GM18867 (cell line): ENCODE measurements around the gene HSPH1.

ENCODE experiments used
- ATAC-seq: cut with Tn5 transposase; IDR thresholded peaks from one replicate; pipeline ENCODE4 v1.9.1; 2021; ENCODE audit warnings: mild to moderate bottlenecking, moderate library complexity; ENCODE audit not compliant: unreplicated experiment

Gene HSPH1

DNA sequence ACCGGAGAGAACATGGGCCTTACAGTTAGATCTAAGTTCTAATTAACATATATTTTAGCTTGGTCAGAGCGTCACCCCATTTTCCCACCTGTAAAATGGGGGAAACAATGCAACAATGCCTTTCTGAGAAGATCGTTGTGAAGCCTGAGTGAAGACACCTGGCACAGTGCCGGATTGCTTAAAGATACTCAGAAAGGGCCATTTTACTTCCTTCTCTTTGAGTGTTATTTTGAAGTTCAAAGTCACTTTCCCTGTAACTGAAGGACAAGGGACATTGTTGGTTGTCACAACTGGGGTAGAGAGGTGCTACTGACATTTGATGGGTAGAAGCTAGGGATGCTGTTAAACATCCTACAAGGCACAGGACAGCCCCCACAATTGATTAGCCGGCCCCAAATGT lies 28.1 kb downstream of the HSPH1 start:
- ATAC-seq, result no peak

DNA sequence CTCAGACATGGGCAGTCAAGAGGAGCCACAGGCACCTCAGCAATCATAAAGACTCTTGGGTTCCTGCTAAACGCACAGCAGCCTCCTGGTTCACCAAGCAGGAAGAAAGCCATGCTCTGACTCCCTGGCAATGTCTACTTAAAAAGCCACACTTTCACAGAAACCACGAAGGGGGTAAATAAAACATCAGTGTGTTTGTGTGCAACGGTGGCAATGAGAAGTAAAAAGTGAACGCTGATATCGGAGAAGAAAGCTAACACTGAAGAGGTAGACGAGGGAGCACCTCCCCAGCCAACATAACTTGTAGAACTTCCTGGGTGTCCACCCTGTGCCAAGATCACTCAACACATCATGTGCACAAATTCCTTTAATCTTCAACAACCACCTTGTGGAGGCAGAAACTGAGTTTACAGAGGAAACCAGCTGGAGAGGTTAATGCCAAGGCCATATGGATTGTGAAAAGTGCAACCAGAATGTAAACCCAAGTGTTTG lies 30.2 kb downstream of the HSPH1 start:
- no peak for ATAC-seq

- no peak for ATAC-seq
Measured at GRCh38 chr13:31129419-31129818, 32.3 kb downstream of the HSPH1 start.

- ATAC-seq, result no peak
Measured at GRCh38 chr13:31124204-31124603, 37.5 kb downstream of the HSPH1 start.

- ATAC-seq, result no peak
Measured at GRCh38 chr13:31122544-31123260, 39.0 kb downstream of the HSPH1 start.

- no peak for ATAC-seq
Measured at GRCh38 chr13:31122143-31122542, 39.6 kb downstream of the HSPH1 start.

GRCh38 chr13:31121379-31122140 lies 40.1 kb downstream of the HSPH1 start:
- ATAC-seq, result no peak

- ATAC-seq, result no peak
Measured at GRCh38 chr13:31119966-31120700, 41.6 kb downstream of the HSPH1 start.

GRCh38 chr13:31119526-31119925 lies 42.2 kb downstream of the HSPH1 start:
- no peak for ATAC-seq

DNA sequence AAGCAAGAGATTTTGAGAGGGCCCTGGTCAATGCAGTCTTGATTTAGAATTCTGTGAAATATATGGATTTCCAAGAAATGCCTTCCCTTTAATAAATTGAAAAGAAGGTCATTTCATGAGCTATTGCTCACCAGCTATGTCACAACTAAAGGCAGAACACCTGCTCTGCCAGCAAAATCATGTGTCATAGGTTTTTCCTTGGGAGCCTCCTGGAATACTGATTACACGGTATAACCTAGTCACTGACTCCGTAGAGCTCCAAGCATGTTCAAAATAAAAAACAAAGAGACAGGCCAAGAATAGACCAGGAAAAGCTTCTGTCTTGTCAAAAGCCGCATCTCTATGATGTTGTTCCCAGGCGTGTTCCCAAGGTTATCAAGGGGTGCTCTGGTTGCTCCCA lies 45.5 kb downstream of the HSPH1 start:
- no peak for ATAC-seq

GRCh38 chr13:31115616-31116015 lies 46.1 kb downstream of the HSPH1 start:
- ATAC-seq, result no peak

GRCh38 chr13:31114641-31115040 lies 47.1 kb downstream of the HSPH1 start:
- ATAC-seq, result no peak

DNA sequence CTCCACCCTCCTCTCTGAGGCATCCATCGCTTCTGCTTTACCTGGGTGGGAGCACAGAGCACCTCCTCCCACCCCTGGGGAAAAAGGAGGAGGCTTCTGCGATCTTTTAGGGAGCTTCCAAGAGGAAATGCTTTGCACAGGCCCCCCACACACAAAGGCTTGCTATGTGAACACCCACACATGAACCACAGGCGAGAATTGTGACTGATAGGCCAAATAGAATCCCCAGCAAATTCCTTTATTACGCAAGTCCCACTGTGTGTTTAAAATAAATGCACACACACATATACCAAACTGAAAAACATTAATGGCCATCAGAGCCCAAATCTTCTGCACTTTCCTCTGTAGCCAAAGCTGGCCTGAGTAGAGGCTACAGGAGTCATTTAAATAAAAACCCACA lies 50.6 kb downstream of the HSPH1 start:
- no peak for ATAC-seq

GRCh38 chr13:31110617-31111016 lies 51.1 kb downstream of the HSPH1 start:
- ATAC-seq, result no peak

- no peak for ATAC-seq
Measured at GRCh38 chr13:31110169-31110568, 51.5 kb downstream of the HSPH1 start.

DNA sequence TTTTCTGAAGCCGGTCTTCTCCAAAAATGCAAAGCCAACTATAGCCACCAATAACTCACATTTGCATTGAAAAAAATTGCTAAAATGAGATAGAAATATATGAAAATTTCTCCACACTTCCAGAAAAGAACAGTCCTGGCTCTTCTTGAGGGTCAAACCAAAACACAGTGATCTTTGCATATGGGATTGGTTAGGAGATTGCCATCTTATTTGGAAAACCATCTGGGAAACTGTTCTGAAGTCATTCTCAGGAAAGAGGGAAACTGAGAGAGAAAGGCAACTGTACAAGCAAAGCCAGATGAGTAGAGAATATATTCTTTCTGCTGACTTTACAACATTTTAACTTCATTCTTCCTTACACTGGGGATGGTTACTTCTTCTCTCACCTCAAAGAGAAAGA lies 54.6 kb downstream of the HSPH1 start:
- ATAC-seq, result no peak

- no peak for ATAC-seq
Measured at GRCh38 chr13:31105856-31106255, 55.8 kb downstream of the HSPH1 start.

DNA sequence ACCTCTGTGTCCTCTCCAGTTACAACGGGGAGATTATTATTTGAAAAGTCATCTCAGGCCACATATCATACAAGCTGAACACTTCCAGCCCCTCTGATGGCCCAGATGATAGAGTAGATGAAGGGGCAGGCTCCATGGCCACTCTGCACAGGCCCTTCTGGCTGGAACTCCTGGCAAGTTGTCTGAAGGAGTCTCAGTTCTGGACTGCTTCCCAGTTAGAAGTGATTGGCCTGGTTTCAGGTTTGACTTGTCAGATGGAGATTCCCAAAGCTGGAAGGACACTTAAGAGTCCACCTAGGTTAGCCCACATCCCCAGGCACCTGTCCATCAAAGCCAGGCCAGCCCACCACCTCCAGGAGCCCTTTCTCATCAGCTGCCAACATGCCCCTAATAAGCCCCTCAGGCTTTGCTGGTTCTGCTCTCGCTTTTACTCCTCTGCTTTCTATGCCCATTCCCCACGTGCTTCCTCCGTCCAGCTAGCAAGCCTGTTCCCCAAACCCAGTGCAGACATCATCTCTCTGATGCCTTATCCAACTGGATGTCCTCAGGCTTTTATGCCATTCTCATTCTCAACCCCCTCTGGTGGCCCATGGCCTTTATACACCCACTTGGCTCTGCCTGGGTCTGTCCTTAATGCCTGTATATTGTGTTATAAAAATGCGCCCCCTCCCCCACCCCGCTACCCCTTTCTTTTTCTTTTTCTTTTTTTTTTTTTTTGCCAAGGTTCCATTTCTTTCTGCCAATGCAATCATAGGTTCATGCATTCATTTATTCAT lies 56.5 kb downstream of the HSPH1 start:
- no peak for ATAC-seq

DNA sequence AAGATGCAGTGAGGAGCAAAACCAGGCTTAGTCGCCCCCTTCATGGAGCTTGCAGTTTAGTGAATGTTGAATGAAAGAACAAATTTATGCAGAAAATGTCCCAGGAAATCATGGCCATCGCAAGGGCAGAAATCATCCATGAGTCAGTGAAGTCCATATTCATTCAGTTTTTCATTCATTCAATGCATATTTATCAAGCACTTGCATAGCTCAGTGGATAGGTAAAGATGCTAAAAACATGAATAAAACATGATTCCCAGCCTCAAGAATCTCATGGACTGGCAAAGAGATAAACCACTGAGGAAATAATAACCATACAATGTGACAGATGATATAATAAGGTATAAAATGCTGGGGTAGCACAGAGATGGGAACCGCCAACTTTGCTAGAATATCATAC lies 58.8 kb downstream of the HSPH1 start:
- ATAC-seq, result no peak

DNA sequence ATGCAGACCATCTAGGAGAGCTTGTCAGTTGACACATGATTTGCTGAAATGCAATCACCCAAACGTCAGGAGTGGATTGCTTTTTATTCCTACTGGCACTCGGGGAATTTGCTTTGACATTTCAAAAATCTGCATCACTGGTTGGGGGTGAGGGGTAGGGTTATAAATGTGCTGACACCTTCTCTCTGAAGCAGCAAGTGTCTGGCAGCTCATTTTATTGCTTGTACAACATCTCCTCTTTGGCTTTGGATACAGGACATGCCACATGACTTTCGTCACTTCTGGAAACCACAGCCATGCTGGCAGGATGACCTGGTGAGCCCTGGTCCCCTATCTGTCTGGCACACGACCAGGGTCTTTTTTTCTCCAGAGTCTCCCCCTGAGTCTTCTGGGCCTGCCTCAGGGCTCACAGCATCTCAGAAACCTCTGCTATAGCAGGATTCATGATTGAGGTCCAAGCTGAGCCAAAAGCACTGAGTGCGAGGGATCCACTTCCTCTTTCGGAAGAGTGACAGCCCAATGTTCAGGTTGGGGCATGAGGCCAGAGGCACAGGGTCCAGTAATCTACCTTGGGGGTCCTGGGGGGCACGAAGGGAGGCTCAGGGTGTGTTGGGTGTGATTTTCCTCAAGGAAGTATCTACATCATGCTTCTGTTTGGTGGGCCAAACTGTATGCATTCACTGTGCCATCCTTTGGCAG lies 60.1 kb downstream of the HSPH1 start:
- ATAC-seq, result no peak
